ENCODE data around the gene SURF2. TPM values are rescaled to one million over a fixed set of nuclear protein-coding genes. Genes with fewer than 3 reads are reported as not detected.

The SURF2 gene
- total and polyA plus RNA-seq, 9 of the 15 experiments (the other 6 are each of a cell fraction or from before 2014, with no cell fraction given): 5.5 to 82.5 (median 21.3) TPM

DNA sequence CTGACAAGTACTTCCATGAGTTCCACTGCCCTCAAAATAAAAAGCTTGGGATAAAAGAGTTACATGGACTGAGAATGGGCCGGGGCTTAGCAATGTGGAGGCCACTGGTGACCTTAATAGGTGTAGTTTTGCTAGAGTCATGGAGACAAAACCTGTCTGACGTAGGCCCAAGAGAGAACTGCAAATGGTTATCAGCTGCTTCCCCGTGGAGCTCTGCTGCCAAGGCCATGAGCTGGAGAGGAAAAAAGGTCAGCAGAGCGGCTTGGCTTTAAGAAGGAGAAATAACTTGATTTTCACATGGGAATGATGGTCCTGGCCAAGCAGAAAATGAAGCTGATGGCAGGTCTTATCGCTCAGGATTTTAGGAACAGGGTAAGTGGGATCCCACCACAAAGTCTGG, 16.7 kb upstream of the SURF2 start:
- Histone ChIP-seq H4K20me1 (replicated peaks; ENCODE audit: control insufficient read depth, insufficient read depth, low read length) (no peaks in the 10 kb centered on the region), H3K9ac (ENCODE audit: insufficient read depth in 1 of 2, low read depth in 2 of 2, low read length in 2 of 2) (peak overlapping the region in 1 of 2 experiments; percentile 52; a peak in 1 of 4 replicates), H2AFZ (ENCODE audit: low read depth, low read length) (no peak overlapping the region), H3K4me2 (ENCODE audit: insufficient read depth, low read length) (no peak overlapping the region), H3K27ac (ENCODE audit: extremely low read depth, low read depth, low read length) (no peak overlapping the region), H3K36me3 (ENCODE audit: control insufficient read depth, insufficient read depth, low read length) (peaks cover 68% of the 10 kb centered on the region), H3K79me2 (ENCODE audit: control insufficient read depth, insufficient read depth, low read length) (peaks cover 19% of the 10 kb centered on the region), H3K27me3 (ENCODE audit: control insufficient read depth in 2 of 2, insufficient read depth in 2 of 2, low read length in 2 of 2) (no peaks in the 10 kb centered on the region; a peak in 1 of 5 replicates), H3K9me3 (replicated peaks; ENCODE audit: control insufficient read depth, insufficient read depth, low read depth, low read length) (no peaks in the 10 kb centered on the region), H3K4me1 (replicated peaks in 1 of 2; ENCODE audit: control insufficient read depth in 2 of 2, insufficient read depth in 2 of 2, low read length in 2 of 2) (peaks cover 3 to 29% of the 10 kb centered on the region in 2 experiments; a peak in 4 of 5 replicates), H3K4me3 (no peak overlapping the region), H3K9me1 (ENCODE audit: control insufficient read depth, insufficient read depth, low read length) (no peaks in the 10 kb centered on the region)
- in situ Hi-C loops (cut with MboI): no loop called here
- no peak for TF ChIP-seq ETS2 (tag; IDR thresholded peaks at IDR 0.05; ENCODE audit: borderline replicate concordance, poor library complexity, severe bottlenecking)
- no peak for TF ChIP-seq HSF4 (CRISPR knock-in tag; IDR thresholded peaks at IDR 0.05; ENCODE audit: borderline replicate concordance)
- TF ChIP-seq, protein P1, sequence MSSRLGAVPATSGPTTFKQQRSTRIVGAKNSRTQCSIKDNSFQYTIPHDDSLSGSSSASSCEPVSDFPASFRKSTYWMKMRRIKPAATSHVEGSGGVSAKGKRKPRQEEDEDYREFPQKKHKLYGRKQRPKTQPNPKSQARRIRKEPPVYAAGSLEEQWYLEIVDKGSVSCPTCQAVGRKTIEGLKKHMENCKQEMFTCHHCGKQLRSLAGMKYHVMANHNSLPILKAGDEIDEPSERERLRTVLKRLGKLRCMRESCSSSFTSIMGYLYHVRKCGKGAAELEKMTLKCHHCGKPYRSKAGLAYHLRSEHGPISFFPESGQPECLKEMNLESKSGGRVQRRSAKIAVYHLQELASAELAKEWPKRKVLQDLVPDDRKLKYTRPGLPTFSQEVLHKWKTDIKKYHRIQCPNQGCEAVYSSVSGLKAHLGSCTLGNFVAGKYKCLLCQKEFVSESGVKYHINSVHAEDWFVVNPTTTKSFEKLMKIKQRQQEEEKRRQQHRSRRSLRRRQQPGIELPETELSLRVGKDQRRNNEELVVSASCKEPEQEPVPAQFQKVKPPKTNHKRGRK (tag; IDR thresholded peaks at IDR 0.05): no peak
- TF ChIP-seq, protein P2, sequence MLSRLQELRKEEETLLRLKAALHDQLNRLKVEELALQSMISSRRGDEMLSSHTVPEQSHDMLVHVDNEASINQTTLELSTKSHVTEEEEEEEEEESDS (CRISPR knock-in tag; IDR thresholded peaks at IDR 0.05): no peak
- no peak for TF ChIP-seq POLR2H (tag; IDR thresholded peaks at IDR 0.05; ENCODE audit: low read depth)
- no peak for TF ChIP-seq SRSF9 (IDR thresholded peaks at IDR 0.05; ENCODE audit: borderline replicate concordance, low read depth, low read length)
- TF ChIP-seq PHB (CRISPR knock-in tag; IDR thresholded peaks at IDR 0.05): no peak
- no peak for TF ChIP-seq DPF2 (IDR thresholded peaks at IDR 0.05)
- 87% methylated on average over 5 of the region's 5 CpGs for WGBS (ENCODE audit: insufficient coverage, low coverage, missing lambda C conversion rate)
- FAIRE-seq (no peak), ATAC-seq (no peak), DNase-seq (ENCODE audit: extremely low read depth in 1 of 4, low spot score in 3 of 4) (no peak)
- no TSS peak for BruUV-seq (replicated peaks)
- POLR2A ChIA-PET: interaction anchor here (1.6 to 2.7 kb wide), 4 partner anchors 8 to 15 kb away, joined by 4 to 18 read pairs (median 12); partner anchors contain the start of genes MED22 and RPL7A
- intact Hi-C loops (cut with micrococcal nuclease): no loop called here
- CTCF ChIA-PET (ENCODE audit: low intra/inter-chr PET ratio): no interaction called here
